Natural killer cell treated with Interleukin-12 subunit alpha and Interleukin-12 subunit beta and Interleukin-15 and Interleukin-18, amount 100 ng/mL, for 72 hours (primary cell): ENCODE data around the gene DNAI2. TPM values are rescaled to one million over a fixed set of nuclear protein-coding genes. Genes with fewer than 3 reads are reported as not detected.
A peak's percentile ranks its signal among the peaks of the same experiment; 100 is the strongest.

Experiments used
- ATAC-seq, 2 donors: fragments of 150-1000 bp; cut with Tn5 transposase in 1 of 2; sonication (Bioruptor Pico), chemical (Tn5 transposase) in 1 of 2; 2 replicates each; pipeline ENCODE4 v1.10.0; 2021
- DNase-seq: peaks from one replicate; pipeline ENCODE4 v3.0.0; 2022; ENCODE audit warnings: low spot score
- H3K27ac Mint-ChIP-seq, 2 donors: 1 replicate in 1 of 2; 2 replicates in 1 of 2; pipeline ENCODE4 v1.8.0; 2022; ENCODE audit warnings: mixed read lengths in 2 of 2, mild to moderate bottlenecking in 1 of 2, moderate library complexity in 1 of 2
- H3K27me3 Mint-ChIP-seq, 2 donors: 1 replicate in 1 of 2; 2 replicates in 1 of 2; pipeline ENCODE4 v1.8.0; 2022; ENCODE audit warnings: mixed read lengths in 2 of 2
- H3K36me3 Mint-ChIP-seq: one replicate; pipeline ENCODE4 v1.8.0; 2022; ENCODE audit warnings: mixed read lengths
- H3K4me1 Mint-ChIP-seq, 2 donors: 1 replicate in 1 of 2; 2 replicates in 1 of 2; pipeline ENCODE4 v1.8.0; 2022; ENCODE audit warnings: low read depth in 2 of 2, mixed read lengths in 2 of 2, mild to moderate bottlenecking in 1 of 2
- H3K4me3 Mint-ChIP-seq: one replicate; pipeline ENCODE4 v1.8.0; 2022; ENCODE audit warnings: mixed read lengths
- H3K9me3 Mint-ChIP-seq: 2 replicates; pipeline ENCODE4 v1.8.0; 2022; ENCODE audit warnings: mixed read lengths
- total RNA-seq, 2 donors: library from RNA; stranded (reverse); gene quantifications; one replicate each; pipeline ENCODE4 v1.2.3, GENCODE V29; 2022

Gene DNAI2
- total RNA-seq, 2 donors from 2014 or later: not detected

DNA sequence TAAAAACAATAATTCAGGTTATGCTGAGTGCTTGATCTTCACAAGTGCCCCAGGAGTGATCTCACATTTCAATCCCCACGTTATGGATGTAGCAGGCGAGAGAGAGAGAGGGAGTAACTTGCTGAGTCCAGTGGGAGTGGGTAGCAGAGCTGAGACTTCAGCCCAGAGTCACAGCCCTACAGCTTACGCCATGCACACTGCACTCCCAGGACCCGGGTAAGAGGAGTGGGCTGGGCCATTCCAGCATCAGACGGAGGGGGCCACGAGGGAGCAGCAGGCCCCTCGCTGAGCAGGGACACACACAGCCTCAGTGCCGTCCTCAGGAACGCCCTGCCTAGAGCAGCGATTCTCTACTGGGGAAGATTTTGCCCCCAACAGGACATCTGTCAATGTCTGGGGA is 42.2 kb downstream of the DNAI2 start:
- H3K27ac Mint-ChIP-seq: no peak overlapping the region
- no peaks in the 10 kb centered on the region for H3K4me1 Mint-ChIP-seq
- no peaks in the 10 kb centered on the region for H3K36me3 Mint-ChIP-seq
- no peaks in the 10 kb centered on the region for H3K9me3 Mint-ChIP-seq
- ATAC-seq (no peak), DNase-seq (no peak)
- H3K4me3 Mint-ChIP-seq: no peak overlapping the region
- no peaks in the 10 kb centered on the region for H3K27me3 Mint-ChIP-seq

DNA sequence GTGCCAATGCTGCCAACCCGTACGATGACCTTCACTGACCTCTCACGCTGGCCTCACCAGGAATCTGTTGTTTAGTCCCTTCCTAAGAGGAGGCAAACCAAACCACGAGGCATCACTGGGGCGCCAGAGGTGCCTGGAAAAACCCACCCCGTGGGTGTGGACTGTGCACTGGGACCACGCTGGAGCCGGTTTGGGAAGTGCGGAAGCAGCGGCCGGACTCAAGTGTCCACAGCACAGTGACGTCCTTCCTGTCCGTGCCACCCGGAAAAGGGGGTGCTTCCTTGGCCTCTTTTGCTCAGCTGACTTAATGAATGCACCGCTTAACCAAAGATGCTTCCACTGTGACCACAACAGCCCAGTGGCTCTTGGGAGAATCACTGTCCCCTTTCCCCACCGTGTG is 43.0 kb downstream of the DNAI2 start:
- ATAC-seq (no peak), DNase-seq (no peak)
- H3K4me1 Mint-ChIP-seq: no peaks in the 10 kb centered on the region
- no peak overlapping the region for H3K27ac Mint-ChIP-seq
- peaks cover 5 to 7% of the 10 kb centered on the region in 2 donors for H3K27me3 Mint-ChIP-seq
- no peaks in the 10 kb centered on the region for H3K36me3 Mint-ChIP-seq
- H3K9me3 Mint-ChIP-seq: no peaks in the 10 kb centered on the region
- H3K4me3 Mint-ChIP-seq: no peak overlapping the region

DNA sequence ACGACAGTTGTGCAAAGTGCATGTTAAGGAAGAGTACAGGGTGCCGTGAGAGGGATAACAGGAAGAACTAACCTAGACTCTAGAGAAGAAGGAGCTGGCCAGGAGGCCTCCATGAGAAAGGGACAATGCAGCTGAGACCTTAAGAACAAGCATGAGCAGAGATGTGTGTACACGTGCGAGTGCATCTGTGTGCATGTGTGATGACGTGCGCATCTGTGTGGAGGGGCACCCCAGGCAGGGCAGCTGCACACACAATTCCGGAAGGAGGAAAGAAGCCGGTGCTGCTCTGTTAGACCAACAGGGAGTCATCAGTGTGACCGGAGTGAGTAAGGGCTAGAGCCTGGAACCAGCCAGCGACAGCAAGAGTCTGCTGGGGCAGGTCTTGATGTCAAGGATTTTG is 44.4 kb downstream of the DNAI2 start:
- Mint-ChIP-seq H3K36me3 (no peaks in the 10 kb centered on the region), H3K27me3 (peaks cover 9 to 11% of the 10 kb centered on the region in 2 donors), H3K27ac (no peak overlapping the region), H3K4me3 (no peak overlapping the region), H3K9me3 (no peaks in the 10 kb centered on the region), H3K4me1 (no peaks in the 10 kb centered on the region)
- ATAC-seq: no peak
- DNase-seq: no peak

DNA sequence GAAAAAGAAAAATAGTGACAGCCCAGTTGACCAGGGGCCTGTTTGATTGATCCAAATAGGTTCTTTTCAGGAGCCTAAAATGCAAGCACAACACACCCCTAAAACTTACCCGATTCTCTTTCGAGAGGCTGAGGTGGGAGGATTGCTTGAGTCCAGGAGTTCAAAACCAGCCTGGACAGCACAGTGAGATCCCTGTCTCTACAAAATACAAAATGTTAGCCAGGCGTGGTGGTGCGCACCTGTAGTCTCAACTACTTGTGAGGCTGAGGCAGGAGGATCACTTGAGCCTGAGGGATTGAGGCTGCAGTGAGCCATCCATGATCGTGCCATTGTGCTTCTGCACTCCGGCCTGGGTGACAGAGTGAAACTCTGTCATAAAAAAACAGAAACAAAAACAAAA is 50.5 kb downstream of the DNAI2 start:
- Mint-ChIP-seq H3K9me3 (no peaks in the 10 kb centered on the region), H3K27me3 (peaks cover 9 to 11% of the 10 kb centered on the region in 2 donors), H3K36me3 (no peaks in the 10 kb centered on the region), H3K4me1 (peaks cover 16 to 21% of the 10 kb centered on the region in 2 donors), H3K4me3 (no peak overlapping the region), H3K27ac (peak overlapping the region in 1 of 2 donors; percentile 75)
- DNase-seq: no peak
- ATAC-seq: no peak

DNA sequence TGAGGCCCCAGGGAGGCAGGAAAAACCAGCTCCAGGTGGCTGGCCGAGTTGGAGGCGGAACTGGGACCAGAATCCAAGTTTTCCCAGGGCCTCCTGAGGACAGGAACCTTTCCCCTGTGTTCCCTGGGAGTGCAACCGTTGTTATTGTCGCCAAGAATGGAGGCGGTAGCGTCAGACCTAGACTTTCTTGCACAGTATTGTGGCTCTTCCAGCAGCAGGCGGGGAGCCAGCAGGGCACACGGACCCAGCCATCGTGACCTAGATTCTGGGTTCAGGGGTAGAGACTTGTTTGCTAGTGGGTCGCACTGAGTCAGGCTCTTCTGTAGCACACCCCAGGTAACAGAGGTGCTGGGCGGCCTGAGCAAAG is 51.3 kb downstream of the DNAI2 start:
- Mint-ChIP-seq H3K36me3 (no peaks in the 10 kb centered on the region), H3K4me1 (peaks cover 19 to 23% of the 10 kb centered on the region in 2 donors), H3K27ac (peak overlapping the region in 1 of 2 donors; percentile 50), H3K27me3 (peaks cover 9 to 11% of the 10 kb centered on the region in 2 donors), H3K9me3 (no peaks in the 10 kb centered on the region), H3K4me3 (peak overlapping the region; percentile 32)
- DNase-seq (no peak), ATAC-seq (no peak)

DNA sequence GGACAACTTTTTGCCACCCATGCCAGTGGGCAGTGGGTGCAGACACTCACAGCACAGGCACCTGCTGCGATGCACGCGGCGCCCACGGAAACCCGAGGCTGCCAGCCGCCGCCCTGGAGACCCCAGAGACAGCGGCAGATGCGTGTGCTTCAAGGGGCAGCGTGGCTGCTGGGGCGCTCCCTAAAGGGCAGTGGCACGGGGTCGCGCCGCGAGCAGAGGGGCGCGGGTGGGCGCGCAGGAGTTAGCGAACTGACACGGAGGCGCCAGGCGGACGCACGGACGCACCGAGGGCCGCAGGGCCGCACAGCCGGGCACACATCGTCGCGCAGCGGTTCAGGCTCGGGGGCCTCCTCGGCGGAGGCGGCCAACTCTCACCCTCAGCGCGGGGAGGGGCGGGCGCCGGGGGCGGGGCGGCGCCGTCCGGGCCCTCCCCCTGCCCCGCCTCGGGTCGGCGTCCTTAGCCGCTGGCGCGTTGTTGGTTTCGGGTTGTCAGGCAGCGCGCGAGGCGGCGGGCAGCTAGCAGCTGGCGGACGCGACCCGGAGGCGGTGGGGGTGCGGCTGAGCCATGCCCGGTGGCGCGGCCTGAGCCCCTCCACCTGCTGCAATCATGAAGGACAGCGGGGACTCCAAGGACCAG is 51.8 kb downstream of the DNAI2 start, which contains the start of gene KIF19:
KIF19 (plus strand) TSS at position 484 of the 637 bp plus-strand sequence; CDS start at position 608, 124 bp downstream.
- peak; percentile 94 to 98 for ATAC-seq
- Mint-ChIP-seq H3K36me3 (no peaks in the 10 kb centered on the region), H3K27ac (peak within 1 kb of the TSS in 1 of 2 donors; percentile 50), H3K4me3 (peak within 1 kb of the TSS; percentile 44), H3K9me3 (no peaks in the 10 kb centered on the region), H3K4me1 (peaks cover 19 to 23% of the 10 kb centered on the region in 2 donors), H3K27me3 (peaks cover 9 to 11% of the 10 kb centered on the region in 2 donors)
- DNase-seq: peak; percentile 81

DNA sequence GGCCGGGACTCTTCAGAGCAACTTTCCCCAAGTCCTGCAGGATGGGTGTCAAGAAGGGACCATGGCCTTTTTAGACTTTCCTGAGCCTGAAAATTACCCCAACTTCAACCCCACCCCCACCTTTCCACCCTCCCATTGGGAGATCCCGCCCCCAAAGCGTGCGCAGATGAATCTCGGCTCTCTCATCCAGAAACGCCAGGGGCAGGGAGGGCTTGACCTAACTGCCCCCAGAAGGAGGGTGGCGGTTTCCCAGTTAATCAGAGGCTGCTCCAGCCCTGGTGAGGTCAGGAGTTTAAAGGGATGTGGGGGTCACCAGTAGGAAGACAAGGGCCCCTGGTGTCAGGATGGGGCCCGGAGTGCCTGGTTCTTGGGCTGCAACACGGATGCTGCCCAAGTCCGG is 52.5 kb downstream of the DNAI2 start:
- ATAC-seq (no peak), DNase-seq (no peak)
- peak overlapping the region; percentile 44 for H3K4me3 Mint-ChIP-seq
- no peak overlapping the region for H3K27ac Mint-ChIP-seq
- no peaks in the 10 kb centered on the region for H3K36me3 Mint-ChIP-seq
- peaks cover 19 to 23% of the 10 kb centered on the region in 2 donors for H3K4me1 Mint-ChIP-seq
- H3K27me3 Mint-ChIP-seq: peaks cover 9 to 10% of the 10 kb centered on the region in 2 donors
- no peaks in the 10 kb centered on the region for H3K9me3 Mint-ChIP-seq

DNA sequence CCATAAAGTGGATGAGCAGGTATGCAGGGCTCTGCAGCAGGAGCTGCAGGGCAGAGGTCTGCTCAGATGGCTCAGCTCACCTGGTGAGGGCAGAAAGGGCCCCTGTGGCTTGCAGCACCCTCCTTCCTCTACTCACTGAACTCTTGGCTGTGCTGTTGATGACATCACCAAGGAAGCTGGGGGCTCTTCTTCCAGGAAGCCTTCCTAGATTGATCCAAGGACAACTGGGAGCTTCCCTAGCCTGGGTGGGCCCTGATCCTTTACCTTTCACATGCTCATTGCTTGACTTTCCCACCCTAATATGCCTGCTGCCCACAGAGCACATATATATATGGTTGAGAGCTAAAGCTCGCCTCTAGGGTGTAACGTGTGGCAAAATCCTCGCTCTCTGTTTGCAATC is 54.5 kb downstream of the DNAI2 start:
- H3K4me3 Mint-ChIP-seq: no peak overlapping the region
- H3K27ac Mint-ChIP-seq: peak overlapping the region in 1 of 2 donors; percentile 33
- H3K27me3 Mint-ChIP-seq: no peaks in the 10 kb centered on the region
- DNase-seq (no peak), ATAC-seq (no peak)
- H3K9me3 Mint-ChIP-seq: no peaks in the 10 kb centered on the region
- peaks cover 19 to 23% of the 10 kb centered on the region in 2 donors for H3K4me1 Mint-ChIP-seq
- H3K36me3 Mint-ChIP-seq: no peaks in the 10 kb centered on the region

DNA sequence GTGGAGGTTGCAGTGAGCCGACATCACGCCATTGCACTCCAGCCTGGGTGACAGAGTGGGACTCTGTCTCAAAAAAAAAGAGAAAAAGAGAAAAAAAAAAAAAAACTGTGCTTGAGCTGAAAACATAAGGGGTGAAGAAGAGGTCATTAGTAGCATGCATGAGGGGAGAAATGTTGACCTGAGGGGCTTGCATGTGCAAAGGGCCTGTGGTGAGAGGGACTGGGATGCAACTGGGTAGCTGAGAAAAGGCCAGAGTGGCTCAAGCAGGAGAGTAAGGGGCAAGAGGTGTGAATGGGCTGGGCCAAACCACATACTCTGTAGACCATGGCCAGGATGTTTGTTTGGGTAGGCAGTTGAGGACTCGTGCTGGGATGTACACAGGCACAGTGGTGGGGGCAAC is 55.3 kb downstream of the DNAI2 start:
- Mint-ChIP-seq H3K27me3 (no peaks in the 10 kb centered on the region), H3K9me3 (no peaks in the 10 kb centered on the region), H3K27ac (peak overlapping the region; percentile 10 to 33), H3K4me3 (no peak overlapping the region), H3K4me1 (peaks cover 19 to 20% of the 10 kb centered on the region in 2 donors), H3K36me3 (no peaks in the 10 kb centered on the region)
- no peak for DNase-seq
- no peak for ATAC-seq

DNA sequence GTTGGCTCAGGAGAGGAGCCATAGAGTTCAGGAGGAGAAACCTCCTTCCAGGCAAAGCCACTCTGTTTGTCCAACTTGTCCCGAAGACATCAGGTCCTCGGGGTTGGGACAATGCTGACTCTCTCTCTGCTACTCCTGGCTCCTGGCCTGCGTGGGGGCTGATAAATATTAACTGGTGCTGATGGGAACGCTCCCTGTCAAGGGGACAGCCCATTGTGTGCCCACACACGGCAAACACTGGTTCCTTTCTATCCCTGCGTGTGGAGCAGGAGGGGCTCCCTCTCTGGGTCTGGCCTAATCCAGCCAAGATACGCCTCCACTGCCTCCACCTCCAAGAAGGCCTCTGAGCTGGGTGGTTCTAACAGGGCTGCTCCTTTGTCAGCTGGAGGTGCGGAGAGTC is 56.4 kb downstream of the DNAI2 start:
- Mint-ChIP-seq H3K4me1 (peaks cover 19 to 20% of the 10 kb centered on the region in 2 donors), H3K27ac (no peak overlapping the region)

DNA sequence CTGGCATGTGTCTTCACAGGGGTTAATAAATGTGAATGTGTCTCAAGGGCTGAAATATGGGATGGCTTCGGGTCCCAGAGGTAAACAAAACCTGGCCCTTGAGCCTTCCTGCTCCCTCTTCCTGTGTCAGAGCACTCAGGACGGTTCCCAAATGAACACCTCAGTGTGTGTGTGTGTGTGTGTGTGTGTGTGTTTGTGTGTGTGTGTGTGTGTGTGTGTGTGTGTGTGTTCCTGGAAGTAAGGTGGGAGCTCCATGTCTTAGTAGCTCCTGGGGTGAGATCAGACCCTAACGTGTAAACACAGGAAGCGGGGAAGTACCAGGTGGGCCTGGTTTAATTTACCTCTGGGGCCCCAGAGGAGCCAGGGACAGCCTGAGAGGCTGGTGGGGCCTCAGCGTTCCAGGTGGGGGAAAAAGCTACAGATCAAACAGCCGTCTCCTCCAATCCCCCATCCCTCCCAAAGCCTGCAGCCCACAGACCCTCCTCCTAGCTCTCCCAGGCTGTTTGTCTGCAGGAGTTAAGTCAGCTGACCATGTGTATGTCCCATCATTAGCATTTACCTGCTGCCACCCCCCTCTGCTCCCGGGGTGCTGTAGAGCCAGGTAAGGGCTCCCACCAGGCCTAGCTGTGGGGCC is 58.1 kb downstream of the DNAI2 start:
- H3K4me3 Mint-ChIP-seq: no peak overlapping the region

More for the DNA sequence above, 56.4 kb downstream of the DNAI2 start:
- Mint-ChIP-seq H3K9me3 (no peaks in the 10 kb centered on the region), H3K36me3 (no peaks in the 10 kb centered on the region), H3K27me3 (no peaks in the 10 kb centered on the region), H3K4me3 (no peak overlapping the region)
- DNase-seq: no peak
- ATAC-seq: no peak

DNA sequence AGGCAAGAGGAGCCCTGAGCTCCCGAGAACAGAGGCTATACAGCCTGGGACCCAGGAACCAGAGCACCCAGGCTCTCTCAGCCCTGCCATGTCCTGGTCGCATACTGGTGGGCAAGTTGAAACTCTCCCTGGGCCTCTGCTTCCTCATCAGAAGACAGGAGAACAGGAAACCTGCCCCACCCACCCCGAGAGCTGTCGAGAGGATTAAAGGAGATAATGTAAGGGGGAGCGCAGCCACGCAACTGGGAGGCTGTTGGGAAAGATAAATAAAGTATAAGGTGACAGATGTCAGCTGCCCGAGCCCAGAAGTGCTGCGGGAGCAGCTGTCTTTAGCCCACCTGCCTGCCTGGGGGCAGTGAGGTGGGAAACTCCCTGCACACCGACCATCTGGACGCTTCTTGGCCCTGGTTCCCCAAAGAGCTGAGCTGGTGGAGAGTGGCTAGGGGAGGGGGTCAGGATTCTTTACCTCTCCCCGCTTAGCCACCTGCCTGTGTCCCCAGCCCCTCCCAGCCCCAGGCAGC is 58.8 kb downstream of the DNAI2 start:
- Mint-ChIP-seq H3K9me3 (no peaks in the 10 kb centered on the region), H3K27ac (no peak overlapping the region), H3K36me3 (no peaks in the 10 kb centered on the region), H3K27me3 (no peaks in the 10 kb centered on the region), H3K4me1 (peaks cover 13% of the 10 kb centered on the region in 2 donors), H3K4me3 (no peak overlapping the region)
- DNase-seq (no peak), ATAC-seq (no peak)

More for the DNA sequence above, 58.1 kb downstream of the DNAI2 start:
- Mint-ChIP-seq H3K36me3 (no peaks in the 10 kb centered on the region), H3K27ac (no peak overlapping the region), H3K4me1 (peaks cover 13% of the 10 kb centered on the region in 2 donors), H3K27me3 (no peaks in the 10 kb centered on the region), H3K9me3 (no peaks in the 10 kb centered on the region)
- ATAC-seq: no peak
- no peak for DNase-seq

DNA sequence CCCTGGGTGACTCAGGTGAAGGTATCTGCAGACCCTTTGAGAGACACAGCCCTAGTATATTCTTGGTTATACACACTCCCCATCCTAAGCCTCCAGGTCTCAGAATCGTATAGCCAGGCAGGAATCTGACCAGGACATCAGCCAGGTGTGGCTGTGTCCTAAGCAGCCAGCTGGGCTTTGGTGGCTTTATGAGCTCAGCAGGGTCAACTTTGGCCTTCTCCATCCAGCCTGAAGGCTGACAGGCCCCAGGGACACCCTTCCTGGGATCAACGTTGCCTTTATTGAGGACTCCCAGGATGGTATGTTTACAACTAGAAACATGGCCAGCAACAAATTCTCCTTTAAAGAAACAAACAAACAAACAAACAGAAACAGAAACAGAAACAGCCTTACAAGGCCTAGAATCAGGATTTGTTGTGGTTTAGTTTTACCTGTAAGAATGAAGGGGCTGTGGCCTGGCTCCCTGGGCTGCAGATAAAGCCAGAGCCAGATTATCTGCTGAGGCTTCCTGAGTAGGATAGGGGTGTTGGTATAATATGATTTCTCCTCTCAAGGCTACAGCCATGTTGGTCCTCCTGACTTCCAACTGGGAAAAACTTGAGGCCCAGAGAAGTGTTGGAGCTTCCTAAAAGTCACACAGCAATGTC is 60.5 kb downstream of the DNAI2 start:
- no peak overlapping the region for H3K4me3 Mint-ChIP-seq
- DNase-seq: no peak
- H3K27ac Mint-ChIP-seq: no peak overlapping the region
- H3K27me3 Mint-ChIP-seq: no peaks in the 10 kb centered on the region
- peaks cover 2 to 3% of the 10 kb centered on the region in 2 donors for H3K4me1 Mint-ChIP-seq
- H3K36me3 Mint-ChIP-seq: no peaks in the 10 kb centered on the region
- no peak for ATAC-seq
- H3K9me3 Mint-ChIP-seq: no peaks in the 10 kb centered on the region

DNA sequence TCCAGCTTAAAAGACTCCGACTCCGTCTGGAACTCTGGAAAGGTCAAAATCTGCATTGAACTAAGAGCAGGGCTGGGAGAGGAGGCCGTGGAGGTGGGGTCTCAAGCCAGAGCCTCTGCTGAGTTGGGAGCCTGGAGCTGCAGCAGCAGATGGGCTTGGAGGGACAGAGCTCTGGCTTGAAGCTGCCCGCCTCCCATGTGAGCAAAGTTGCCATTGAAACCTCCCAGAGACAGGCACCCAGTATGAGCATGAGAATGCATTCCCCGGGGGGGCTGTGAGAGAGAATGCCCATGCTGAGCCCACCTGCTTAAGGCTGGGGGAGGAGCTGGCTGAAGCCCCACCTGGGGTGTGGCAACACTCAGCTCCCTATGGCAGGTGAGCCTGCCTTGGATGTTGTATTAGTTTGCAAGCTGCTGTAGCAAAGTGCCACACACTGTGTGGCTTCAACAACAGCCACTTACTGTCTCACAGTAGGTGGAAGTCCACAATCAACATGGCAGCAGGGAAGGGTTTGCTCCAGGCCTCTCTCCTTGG is 61.6 kb downstream of the DNAI2 start:
- H3K4me1 Mint-ChIP-seq: no peaks in the 10 kb centered on the region
- no peaks in the 10 kb centered on the region for H3K9me3 Mint-ChIP-seq
- no peak overlapping the region for H3K4me3 Mint-ChIP-seq
- ATAC-seq (no peak), DNase-seq (no peak)
- no peaks in the 10 kb centered on the region for H3K27me3 Mint-ChIP-seq
- H3K36me3 Mint-ChIP-seq: no peaks in the 10 kb centered on the region
- H3K27ac Mint-ChIP-seq: no peak overlapping the region
